Measurements from ENCODE around the gene ENOPH1.
A peak's percentile ranks its signal among the peaks of the same experiment; 100 is the strongest.
"Not testable (repeated sequence)": the region's sequence is repeated elsewhere in the genome, so short reads cannot be mapped to it uniquely, and the experiment has no call there.

Gene ENOPH1

DNA sequence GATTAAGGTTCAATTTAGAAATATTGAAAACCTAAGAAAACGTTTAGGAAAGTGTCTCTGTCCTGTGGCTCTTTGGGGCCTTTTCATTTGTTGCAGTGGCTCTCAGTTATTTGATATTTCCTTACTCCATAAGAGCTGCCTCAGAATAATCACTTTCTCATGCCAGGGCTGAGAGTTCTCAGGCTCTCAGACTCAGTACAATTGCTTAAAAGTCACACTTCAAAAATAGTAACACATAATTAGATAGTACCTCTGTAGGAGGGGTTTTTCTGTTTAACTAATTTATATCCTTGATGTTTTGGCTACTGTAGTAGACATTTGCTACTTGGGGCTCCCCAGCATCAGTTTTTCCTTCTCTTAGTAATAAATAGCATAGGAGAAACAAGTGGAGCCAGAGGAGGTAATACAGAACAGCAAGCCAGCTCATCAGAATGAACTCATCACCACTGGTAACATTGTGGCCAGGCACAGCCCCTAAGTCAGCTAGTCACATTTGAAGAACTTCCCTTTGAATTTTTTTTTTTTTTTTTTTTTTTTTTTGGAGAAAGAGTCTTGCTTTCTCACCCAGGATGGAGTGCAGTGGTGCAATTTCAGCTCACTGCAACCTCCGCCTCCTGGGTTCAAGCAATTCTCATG lies 48.6 kb upstream of the ENOPH1 start:
- H3K4me1 ChIP-seq (ENCODE audit: insufficient read depth, low read length, poor library complexity, severe bottlenecking): no peaks in the 10 kb centered on the region
- H2AFZ ChIP-seq (ENCODE audit: low read length): no peak overlapping the region
- TF ChIP-seq, protein P1, sequence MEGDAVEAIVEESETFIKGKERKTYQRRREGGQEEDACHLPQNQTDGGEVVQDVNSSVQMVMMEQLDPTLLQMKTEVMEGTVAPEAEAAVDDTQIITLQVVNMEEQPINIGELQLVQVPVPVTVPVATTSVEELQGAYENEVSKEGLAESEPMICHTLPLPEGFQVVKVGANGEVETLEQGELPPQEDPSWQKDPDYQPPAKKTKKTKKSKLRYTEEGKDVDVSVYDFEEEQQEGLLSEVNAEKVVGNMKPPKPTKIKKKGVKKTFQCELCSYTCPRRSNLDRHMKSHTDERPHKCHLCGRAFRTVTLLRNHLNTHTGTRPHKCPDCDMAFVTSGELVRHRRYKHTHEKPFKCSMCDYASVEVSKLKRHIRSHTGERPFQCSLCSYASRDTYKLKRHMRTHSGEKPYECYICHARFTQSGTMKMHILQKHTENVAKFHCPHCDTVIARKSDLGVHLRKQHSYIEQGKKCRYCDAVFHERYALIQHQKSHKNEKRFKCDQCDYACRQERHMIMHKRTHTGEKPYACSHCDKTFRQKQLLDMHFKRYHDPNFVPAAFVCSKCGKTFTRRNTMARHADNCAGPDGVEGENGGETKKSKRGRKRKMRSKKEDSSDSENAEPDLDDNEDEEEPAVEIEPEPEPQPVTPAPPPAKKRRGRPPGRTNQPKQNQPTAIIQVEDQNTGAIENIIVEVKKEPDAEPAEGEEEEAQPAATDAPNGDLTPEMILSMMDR (conservative IDR thresholded peaks at IDR 0.05; ENCODE audit: low read length): no peak
- no peak for TF ChIP-seq EZH2phosphoT487 (IDR thresholded peaks at IDR 0.05; ENCODE audit: borderline replicate concordance)
- peaks cover 5% of the 10 kb centered on the region; the same call in 1 of the 2 replicates for H3K79me2 ChIP-seq (ENCODE audit: insufficient read depth, low read length)
- peaks cover 8% of the 10 kb centered on the region for H3K27me3 ChIP-seq (ENCODE audit: insufficient read depth, low read length, poor library complexity, severe bottlenecking)
- H3F3A ChIP-seq (ENCODE audit: low read depth): no peaks in the 10 kb centered on the region
- H3K9me2 ChIP-seq (replicated peaks; ENCODE audit: low read depth, low read length): no peaks in the 10 kb centered on the region
- H3K4me3 ChIP-seq (ENCODE audit: low read length, poor library complexity, severe bottlenecking): no peak overlapping the region
- peaks cover 12% of the 10 kb centered on the region; the same call in 1 of the 2 replicates for H3K9me3 ChIP-seq (ENCODE audit: insufficient read depth, low read depth, low read length)
- H3K4me2 ChIP-seq (ENCODE audit: low read depth, low read length, poor library complexity, severe bottlenecking): no peak overlapping the region
- no peak overlapping the region for H3K9ac ChIP-seq (ENCODE audit: low read depth, low read length, poor library complexity, severe bottlenecking)
- H3K36me3 ChIP-seq (ENCODE audit: insufficient read depth, low read length): no peaks in the 10 kb centered on the region
- no peaks in the 10 kb centered on the region for H4K20me1 ChIP-seq (ENCODE audit: insufficient read depth, low read length, poor library complexity, severe bottlenecking)

DNA sequence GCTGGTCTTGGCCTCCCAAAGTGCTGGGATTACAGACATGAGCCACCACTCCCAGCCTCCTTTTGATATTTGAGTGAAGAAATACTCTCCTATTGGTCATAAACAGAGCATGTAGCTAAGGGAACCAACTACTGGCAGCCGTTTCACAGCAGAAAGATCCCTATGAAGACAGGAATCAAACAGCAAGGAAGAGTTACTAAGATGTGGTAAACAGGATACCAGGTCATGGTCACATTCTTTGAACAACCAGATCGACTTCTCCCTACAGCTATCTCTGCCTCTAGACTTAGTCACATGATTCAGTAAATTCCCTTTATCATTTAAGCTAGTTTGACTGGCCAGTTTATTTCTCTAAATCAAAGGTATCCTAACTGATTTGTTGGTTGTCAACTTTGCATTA lies 47.6 kb upstream of the ENOPH1 start:
- Histone ChIP-seq H3K9me2 (replicated peaks; ENCODE audit: low read depth, low read length) (no peaks in the 10 kb centered on the region), H3K79me2 (ENCODE audit: insufficient read depth, low read length) (no peaks in the 10 kb centered on the region; the same call in 1 of the 2 replicates), H3K4me3 (ENCODE audit: low read length, poor library complexity, severe bottlenecking) (no peak overlapping the region), H3K4me1 (ENCODE audit: insufficient read depth, low read length, poor library complexity, severe bottlenecking) (no peaks in the 10 kb centered on the region), H3F3A (ENCODE audit: low read depth) (no peaks in the 10 kb centered on the region), H3K9me3 (ENCODE audit: insufficient read depth, low read depth, low read length) (peaks cover 12% of the 10 kb centered on the region; the same call in 1 of the 2 replicates), H2AFZ (ENCODE audit: low read length) (no peak overlapping the region), H3K4me2 (ENCODE audit: low read depth, low read length, poor library complexity, severe bottlenecking) (no peak overlapping the region), H3K36me3 (ENCODE audit: insufficient read depth, low read length) (no peaks in the 10 kb centered on the region), H3K27me3 (ENCODE audit: insufficient read depth, low read length, poor library complexity, severe bottlenecking) (peaks cover 8% of the 10 kb centered on the region), H4K20me1 (ENCODE audit: insufficient read depth, low read length, poor library complexity, severe bottlenecking) (no peaks in the 10 kb centered on the region), H3K9ac (ENCODE audit: low read depth, low read length, poor library complexity, severe bottlenecking) (no peak overlapping the region)
- TF ChIP-seq, protein P1 (conservative IDR thresholded peaks at IDR 0.05; ENCODE audit: low read length): no peak
- no peak for TF ChIP-seq EZH2phosphoT487 (IDR thresholded peaks at IDR 0.05; ENCODE audit: borderline replicate concordance)

DNA sequence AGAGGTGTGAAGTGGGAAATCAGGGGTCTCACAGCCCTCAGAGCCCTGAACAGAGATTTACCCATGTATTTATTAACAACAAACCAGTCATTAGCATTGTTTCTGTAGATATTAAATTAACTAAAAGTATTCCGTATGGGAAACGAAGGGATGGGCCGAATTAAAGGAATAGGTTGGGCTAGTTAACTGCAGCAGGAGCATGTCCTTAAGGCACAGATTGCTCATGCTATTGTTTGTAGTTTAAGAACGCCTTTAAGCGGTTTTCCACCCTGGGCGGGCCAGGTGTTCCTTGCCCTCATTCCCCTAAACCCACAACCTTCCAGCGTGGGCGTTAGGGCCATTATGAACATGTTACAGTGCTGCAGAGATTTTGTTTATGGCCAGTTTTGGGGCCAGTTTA lies 44.1 kb upstream of the ENOPH1 start:
- not testable (repeated sequence) for H3K9me3 ChIP-seq (ENCODE audit: insufficient read depth, low read depth, low read length); H3K4me2 ChIP-seq (ENCODE audit: low read depth, low read length, poor library complexity, severe bottlenecking); H3K27me3 ChIP-seq (ENCODE audit: insufficient read depth, low read length, poor library complexity, severe bottlenecking); H3K9me2 ChIP-seq (replicated peaks; ENCODE audit: low read depth, low read length); H4K20me1 ChIP-seq (ENCODE audit: insufficient read depth, low read length, poor library complexity, severe bottlenecking); H3F3A ChIP-seq (ENCODE audit: low read depth); H3K4me3 ChIP-seq (ENCODE audit: low read length, poor library complexity, severe bottlenecking); H3K36me3 ChIP-seq (ENCODE audit: insufficient read depth, low read length); H3K79me2 ChIP-seq (ENCODE audit: insufficient read depth, low read length); H3K9ac ChIP-seq (ENCODE audit: low read depth, low read length, poor library complexity, severe bottlenecking); H3K4me1 ChIP-seq (ENCODE audit: insufficient read depth, low read length, poor library complexity, severe bottlenecking); H2AFZ ChIP-seq (ENCODE audit: low read length)

DNA sequence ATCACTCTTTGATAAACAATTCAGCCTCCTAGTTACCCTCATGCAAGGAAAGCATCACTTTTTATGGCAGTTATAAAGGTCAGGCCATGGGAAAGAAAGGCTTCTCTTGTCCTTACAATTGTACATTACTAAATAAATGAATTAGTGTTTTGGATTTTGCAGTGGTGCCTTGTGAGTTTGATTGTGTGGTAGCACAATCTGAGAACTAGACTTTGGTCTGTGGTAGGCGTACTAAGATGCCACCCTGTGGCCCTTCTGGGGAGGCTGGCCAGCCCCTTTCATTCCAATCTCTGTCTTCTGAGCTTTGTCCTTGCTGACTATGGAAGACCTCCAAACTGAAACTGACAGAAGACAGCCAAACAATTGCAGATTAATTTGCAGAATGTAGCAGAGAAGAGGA lies 42.0 kb upstream of the ENOPH1 start:
- TF ChIP-seq EZH2phosphoT487 (IDR thresholded peaks at IDR 0.05; ENCODE audit: borderline replicate concordance): no peak
- TF ChIP-seq, protein P1 (conservative IDR thresholded peaks at IDR 0.05; ENCODE audit: low read length): peak; percentile 54
- no peak overlapping the region for H2AFZ ChIP-seq (ENCODE audit: low read length)
- no peaks in the 10 kb centered on the region for H3K9me2 ChIP-seq (replicated peaks; ENCODE audit: low read depth, low read length)
- no peaks in the 10 kb centered on the region for H3K9me3 ChIP-seq (ENCODE audit: insufficient read depth, low read depth, low read length)
- no peaks in the 10 kb centered on the region for H4K20me1 ChIP-seq (ENCODE audit: insufficient read depth, low read length, poor library complexity, severe bottlenecking)
- no peaks in the 10 kb centered on the region for H3K36me3 ChIP-seq (ENCODE audit: insufficient read depth, low read length)
- H3F3A ChIP-seq (ENCODE audit: low read depth): no peaks in the 10 kb centered on the region
- peaks cover 8% of the 10 kb centered on the region for H3K27me3 ChIP-seq (ENCODE audit: insufficient read depth, low read length, poor library complexity, severe bottlenecking)
- H3K79me2 ChIP-seq (ENCODE audit: insufficient read depth, low read length): no peaks in the 10 kb centered on the region
- no peak overlapping the region for H3K4me2 ChIP-seq (ENCODE audit: low read depth, low read length, poor library complexity, severe bottlenecking)
- H3K4me3 ChIP-seq (ENCODE audit: low read length, poor library complexity, severe bottlenecking): no peak overlapping the region
- no peak overlapping the region for H3K9ac ChIP-seq (ENCODE audit: low read depth, low read length, poor library complexity, severe bottlenecking)
- H3K4me1 ChIP-seq (ENCODE audit: insufficient read depth, low read length, poor library complexity, severe bottlenecking): no peaks in the 10 kb centered on the region

DNA sequence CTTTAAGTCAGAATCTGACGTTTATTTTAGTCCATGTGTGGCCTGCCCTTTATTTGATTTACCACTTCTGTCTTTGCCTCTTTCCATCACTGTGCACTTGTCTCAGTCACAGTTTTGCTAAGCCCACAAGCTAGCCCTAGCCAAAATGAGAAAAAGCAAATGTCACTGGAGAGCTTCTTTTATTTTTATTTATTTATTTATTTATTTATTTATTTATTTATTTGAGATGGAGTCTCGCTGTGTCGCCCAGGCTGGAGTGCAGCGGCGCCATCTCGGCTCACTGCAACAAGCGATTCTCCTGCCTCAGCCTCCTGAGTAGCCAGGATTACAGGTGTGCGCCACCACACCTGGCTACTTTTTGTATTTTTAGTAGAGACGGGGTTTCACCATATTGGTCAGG lies 40.3 kb upstream of the ENOPH1 start:
- not testable (repeated sequence) for H3K9ac ChIP-seq (ENCODE audit: low read depth, low read length, poor library complexity, severe bottlenecking); H3K79me2 ChIP-seq (ENCODE audit: insufficient read depth, low read length); H3F3A ChIP-seq (ENCODE audit: low read depth); H3K9me2 ChIP-seq (replicated peaks; ENCODE audit: low read depth, low read length); H3K4me2 ChIP-seq (ENCODE audit: low read depth, low read length, poor library complexity, severe bottlenecking); H3K27me3 ChIP-seq (ENCODE audit: insufficient read depth, low read length, poor library complexity, severe bottlenecking); H4K20me1 ChIP-seq (ENCODE audit: insufficient read depth, low read length, poor library complexity, severe bottlenecking); H2AFZ ChIP-seq (ENCODE audit: low read length); H3K4me1 ChIP-seq (ENCODE audit: insufficient read depth, low read length, poor library complexity, severe bottlenecking); H3K9me3 ChIP-seq (ENCODE audit: insufficient read depth, low read depth, low read length); H3K4me3 ChIP-seq (ENCODE audit: low read length, poor library complexity, severe bottlenecking); H3K36me3 ChIP-seq (ENCODE audit: insufficient read depth, low read length)

All from Loucy (cell line).